Gastrocnemius medialis (tissue), 4 donors: Measurements from ENCODE around the gene TMEM266.

Experiments
- POLR2A ChIP-seq, 2 donors: fragments of 450-650 bp; IDR thresholded peaks; one replicate each; pipeline ENCODE4 v1.6.1; 2017; ENCODE audit warnings: antibody characterized with exemption in 2 of 2, mild to moderate bottlenecking in 2 of 2, moderate library complexity in 2 of 2
- TF ChIP-seq, protein P1 (sequence below), 5 experiments: fragments of 450-650 bp in 3 of 5; fragments of 200-600 bp in 2 of 5; sonication (generic) in 2 of 5; IDR thresholded peaks in 4 of 5; conservative IDR thresholded peaks in 1 of 5; 1 replicate in 4 of 5; 2 replicates in 1 of 5; pipeline ENCODE4 v1.5.1; 2016 to 2019; ENCODE audit warnings: antibody characterized with exemption in 5 of 5, mild to moderate bottlenecking in 3 of 5, moderate library complexity in 3 of 5

DNA sequence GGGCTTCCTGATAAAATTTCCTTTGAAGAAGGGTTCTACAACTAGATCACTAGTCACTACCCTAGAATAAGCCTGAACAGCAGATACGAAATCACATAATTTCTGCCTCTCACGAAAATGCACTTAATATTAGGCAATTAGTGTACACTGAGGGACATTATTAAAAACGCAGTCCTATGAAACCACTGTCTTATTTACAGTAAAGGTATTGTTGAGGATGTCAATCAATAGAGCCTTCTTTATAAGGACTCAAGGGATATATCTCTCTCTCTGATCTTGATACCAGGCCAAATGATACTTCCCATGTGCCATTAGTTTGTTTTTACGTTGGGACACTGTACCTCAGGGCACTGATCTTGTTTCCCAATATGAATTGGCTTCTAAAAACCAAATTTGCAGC is 191.9 kb downstream of the TMEM266 start:
- no peak for TF ChIP-seq POLR2A (IDR thresholded peaks at IDR 0.05)
- TF ChIP-seq, protein P1, sequence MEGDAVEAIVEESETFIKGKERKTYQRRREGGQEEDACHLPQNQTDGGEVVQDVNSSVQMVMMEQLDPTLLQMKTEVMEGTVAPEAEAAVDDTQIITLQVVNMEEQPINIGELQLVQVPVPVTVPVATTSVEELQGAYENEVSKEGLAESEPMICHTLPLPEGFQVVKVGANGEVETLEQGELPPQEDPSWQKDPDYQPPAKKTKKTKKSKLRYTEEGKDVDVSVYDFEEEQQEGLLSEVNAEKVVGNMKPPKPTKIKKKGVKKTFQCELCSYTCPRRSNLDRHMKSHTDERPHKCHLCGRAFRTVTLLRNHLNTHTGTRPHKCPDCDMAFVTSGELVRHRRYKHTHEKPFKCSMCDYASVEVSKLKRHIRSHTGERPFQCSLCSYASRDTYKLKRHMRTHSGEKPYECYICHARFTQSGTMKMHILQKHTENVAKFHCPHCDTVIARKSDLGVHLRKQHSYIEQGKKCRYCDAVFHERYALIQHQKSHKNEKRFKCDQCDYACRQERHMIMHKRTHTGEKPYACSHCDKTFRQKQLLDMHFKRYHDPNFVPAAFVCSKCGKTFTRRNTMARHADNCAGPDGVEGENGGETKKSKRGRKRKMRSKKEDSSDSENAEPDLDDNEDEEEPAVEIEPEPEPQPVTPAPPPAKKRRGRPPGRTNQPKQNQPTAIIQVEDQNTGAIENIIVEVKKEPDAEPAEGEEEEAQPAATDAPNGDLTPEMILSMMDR (IDR thresholded peaks at IDR 0.05 in 4 of 5, conservative IDR thresholded peaks at IDR 0.05 in 1 of 5), result no peak
